HepG2 (cell line): ENCODE data around the gene LAMB3. TPM values are rescaled to one million over a fixed set of nuclear protein-coding genes. Genes with fewer than 3 reads are reported as not detected.
A peak's percentile ranks its signal among the peaks of the same experiment; 100 is the strongest.

ENCODE experiments used
- ATAC-seq: fragments of 200-7000 bp; cut with Tn5 transposase; 3 replicates; pipeline ENCODE4 v1.9.1; 2020; ENCODE audit warnings: mild to moderate bottlenecking, moderate library complexity
- BruUV-seq: library from RNA; stranded (reverse); fragments of 400-500 nt; replicated peaks from 2 replicates; lab custom pipeline; 2021; lab: Mats Ljungman, UMichigan
- CTCF ChIA-PET: fragments of 300-600 bp; formaldehyde crosslinking; extraction: SDS; loops from one replicate; lab custom pipeline; 2021; ENCODE audit warnings: low total read pairs, inconsistent platforms, low intra/inter-chr PET ratio; lab: Yijun Ruan, JAX
- POLR2A ChIA-PET: fragments of 350-600 bp; sonication (Branson Sonifier 250); formaldehyde crosslinking; loops from one replicate; lab custom pipeline; 2020; ENCODE audit warnings: antibody characterized with exemption, inconsistent platforms; lab: Yijun Ruan, JAX
- DNase-seq: peaks from one replicate; pipeline ENCODE4 v3.0.0-alpha.2; 2015; ENCODE audit warnings: low spot score
- FAIRE-seq: peaks from 3 replicates; lab custom pipeline; 2011; peaks lifted over from hg19 to GRCh38; lab: Jason Lieb, UNC
- H2AFZ ChIP-seq: one replicate; pipeline ENCODE4 v1.6.1; 2011; ENCODE audit warnings: low read length, inconsistent platforms
- H3K27ac ChIP-seq: fragments of 300-600 bp; 3 replicates; pipeline ENCODE4 v1.8.0; 2011; ENCODE audit warnings: mixed run types, mild to moderate bottlenecking, mixed read lengths, low read length, inconsistent platforms; ENCODE audit not compliant: insufficient read depth; ENCODE audit errors: extremely low read length
- H3K27me3 ChIP-seq, 2 experiments: fragments of 200-600 bp in 1 of 2; 2 replicates in 1 of 2; 3 replicates in 1 of 2; pipeline versions ENCODE4 v1.6.0 to v1.8.0; 2011; ENCODE audit warnings: low read length in 2 of 2, mild to moderate bottlenecking in 2 of 2, moderate library complexity in 2 of 2, inconsistent platforms in 1 of 2; ENCODE audit not compliant: insufficient read depth in 2 of 2, control insufficient read depth in 1 of 2
- H3K36me3 ChIP-seq, 2 experiments: fragments of 200-600 bp in 1 of 2; replicated peaks in 1 of 2; 2 replicates in 1 of 2; 3 replicates in 1 of 2; pipeline versions ENCODE4 v1.5.1 to v1.8.0; 2011; ENCODE audit warnings: low read length in 2 of 2, inconsistent platforms in 1 of 2; ENCODE audit not compliant: insufficient read depth in 2 of 2, control insufficient read depth in 1 of 2
- H3K4me1 ChIP-seq: 2 replicates; pipeline ENCODE4 v1.5.1; 2012; ENCODE audit warnings: low read length, inconsistent platforms; ENCODE audit not compliant: insufficient read depth
- H3K4me2 ChIP-seq: 2 replicates; pipeline ENCODE4 v1.6.0; 2011; ENCODE audit warnings: low read depth, low read length, inconsistent platforms
- H3K4me3 ChIP-seq, 3 experiments: fragments of 200-600 bp in 1 of 3; sonication (generic), shearing (Covaris generic) in 1 of 3; replicated peaks in 1 of 3; 2 replicates each; pipeline ENCODE4 v1.5.1; 2011 to 2016; ENCODE audit warnings: low read length in 3 of 3, inconsistent platforms in 2 of 3, low read depth in 2 of 3, mild to moderate bottlenecking in 2 of 3, control low read depth in 1 of 3, mixed read lengths in 1 of 3; ENCODE audit not compliant: insufficient read depth in 1 of 3
- H3K79me2 ChIP-seq: one replicate; pipeline ENCODE4 v1.6.1; 2011; ENCODE audit warnings: low read length, inconsistent platforms; ENCODE audit not compliant: insufficient read depth
- H3K9ac ChIP-seq: 2 replicates; pipeline ENCODE4 v1.6.0; 2011; ENCODE audit warnings: mild to moderate bottlenecking, low read depth, low read length, inconsistent platforms; ENCODE audit not compliant: insufficient read depth
- H3K9me3 ChIP-seq: 2 replicates; pipeline ENCODE4 v1.5.1; 2012; ENCODE audit warnings: mild to moderate bottlenecking, low read length
- H4K20me1 ChIP-seq: 2 replicates; pipeline ENCODE4 v1.6.0; 2011; ENCODE audit warnings: inconsistent platforms, mild to moderate bottlenecking, low read length, moderate library complexity; ENCODE audit not compliant: insufficient read depth
- FOSL2 ChIP-seq: sonication (generic); formaldehyde crosslinking; IDR thresholded peaks from 2 replicates; pipeline ENCODE4 v1.4.0; 2020; ENCODE audit warnings: missing genetic modification reagents
- REST ChIP-seq, 2 experiments: IDR thresholded peaks; 2 replicates each; pipeline ENCODE4 v1.6.1; 2011 to 2012; ENCODE audit warnings: low read length in 2 of 2, borderline replicate concordance in 1 of 2, low read depth in 1 of 2, mild to moderate bottlenecking in 1 of 2, moderate library complexity in 1 of 2
- ZNF451 ChIP-seq: sonication (generic); formaldehyde crosslinking; IDR thresholded peaks from 2 replicates; pipeline ENCODE4 v1.5.0; 2020; ENCODE audit warnings: mild to moderate bottlenecking, missing genetic modification reagents
- ZNF614 ChIP-seq: IDR thresholded peaks from 2 replicates; pipeline ENCODE4 v1.6.1; 2018; ENCODE audit warnings: missing biosample characterization, missing genetic modification reagents, inconsistent platforms, borderline replicate concordance
- WGBS: methylation state at CpG from one replicate; pipeline ENCODE4 v1.1.6; 2017; ENCODE audit warnings: low lambda C conversion rate; 5-methylcytosine and 5-hydroxymethylcytosine counted together
- in situ Hi-C: cut with HindIII; loops from 2 replicates; pipeline ENCODE4 v1.10.0; 2017; ENCODE audit warnings: low pct_unique_long_range_greater_than_20kb; ENCODE audit not compliant: extremely low pct_ligation_motif_present
- intact Hi-C: fragments of 100-400 bp; cut with micrococcal nuclease; formaldehyde crosslinking; loops from one replicate; pipeline ENCODE4 v1.10.0; 2022; ENCODE audit not compliant: unreplicated experiment
- polyA plus RNA-seq, 8 experiments: library from polyadenylated mRNA; depleted of rRNA in 3 of 8; stranded (reverse) in 7 of 8; unstranded in 1 of 8; fragments of >200 nt; fragmentation: Illumina TruSeq in 4 of 8; extraction: Trizol in 4 of 8; gene quantifications; 2 replicates each; pipeline versions ENCODE4 v1.2.1 to v1.2.3, GENCODE V29; 2011 to 2016; ENCODE audit warnings: low read depth in 4 of 8, missing spikeins in 1 of 8, mixed read lengths in 1 of 8; ENCODE audit not compliant: insufficient read depth in 1 of 8
- total RNA-seq, 5 experiments: library from RNA; depleted of rRNA; stranded (reverse); fragments of >200 nt; fragmentation: Illumina TruSeq; extraction: Trizol; gene quantifications; 2 replicates each; pipeline ENCODE4 v1.2.3, GENCODE V29; 2016; ENCODE audit warnings: low read depth in 1 of 5
- TF ChIP-seq, protein P1 (sequence below): sonication (generic); formaldehyde crosslinking; IDR thresholded peaks from 2 replicates; pipeline ENCODE4 v1.4.0; 2020; ENCODE audit warnings: missing genetic modification reagents

Gene LAMB3
- total and polyA plus RNA-seq, 2 of the 13 experiments (the other 11 are each of a cell fraction or from before 2014, with no cell fraction given) = 0.18 to 0.24 TPM

GRCh38 chr1:209652873-209653401, 712 bp upstream of the LAMB3 start (continued):
- TF ChIP-seq REST (IDR thresholded peaks at IDR 0.05; ENCODE audit: borderline replicate concordance in 1 of 2, low read depth in 1 of 2, low read length in 2 of 2) (0 out of 4 replicates have a peak, but pooled peaks of 1 of the 2 experiments have one; percentile 32), ZNF451 (CRISPR knock-in tag) (no peak)
- TF ChIP-seq, protein P1, sequence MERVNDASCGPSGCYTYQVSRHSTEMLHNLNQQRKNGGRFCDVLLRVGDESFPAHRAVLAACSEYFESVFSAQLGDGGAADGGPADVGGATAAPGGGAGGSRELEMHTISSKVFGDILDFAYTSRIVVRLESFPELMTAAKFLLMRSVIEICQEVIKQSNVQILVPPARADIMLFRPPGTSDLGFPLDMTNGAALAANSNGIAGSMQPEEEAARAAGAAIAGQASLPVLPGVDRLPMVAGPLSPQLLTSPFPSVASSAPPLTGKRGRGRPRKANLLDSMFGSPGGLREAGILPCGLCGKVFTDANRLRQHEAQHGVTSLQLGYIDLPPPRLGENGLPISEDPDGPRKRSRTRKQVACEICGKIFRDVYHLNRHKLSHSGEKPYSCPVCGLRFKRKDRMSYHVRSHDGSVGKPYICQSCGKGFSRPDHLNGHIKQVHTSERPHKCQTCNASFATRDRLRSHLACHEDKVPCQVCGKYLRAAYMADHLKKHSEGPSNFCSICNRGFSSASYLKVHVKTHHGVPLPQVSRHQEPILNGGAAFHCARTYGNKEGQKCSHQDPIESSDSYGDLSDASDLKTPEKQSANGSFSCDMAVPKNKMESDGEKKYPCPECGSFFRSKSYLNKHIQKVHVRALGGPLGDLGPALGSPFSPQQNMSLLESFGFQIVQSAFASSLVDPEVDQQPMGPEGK = peak; percentile 86

DNA sequence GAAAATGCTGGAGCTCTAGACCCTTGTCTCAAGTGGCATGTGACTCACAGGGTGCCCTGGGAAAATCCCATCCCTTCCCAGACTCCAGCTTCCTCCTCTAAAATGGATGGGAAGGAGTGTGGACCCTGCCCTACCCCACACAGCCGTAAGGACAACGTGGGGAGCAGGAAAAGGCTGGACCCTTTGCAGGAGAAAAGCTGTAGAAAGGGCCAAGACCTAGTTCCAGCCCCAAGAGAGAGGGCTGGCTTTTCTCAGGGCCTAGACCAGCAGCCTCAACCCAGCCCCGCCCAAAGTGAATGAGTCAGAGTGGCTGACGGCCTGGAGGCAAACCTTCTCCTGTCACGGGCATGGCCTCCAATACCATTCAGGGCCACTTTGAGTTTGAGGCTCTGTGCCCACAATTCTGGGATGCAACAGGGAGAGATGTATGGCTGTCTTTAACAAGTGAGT, 1.1 kb downstream of the LAMB3 start:
- Histone ChIP-seq H3K27me3 (peaks cover 2 to 6% of the 10 kb centered on the region in 2 experiments; a peak in 1 of 5 replicates), H3K36me3 (no peaks in the 10 kb centered on the region), H3K4me3 (no peak overlapping the region), H3K79me2 (no peaks in the 10 kb centered on the region), H3K27ac (no peak overlapping the region), H2AFZ (no peak overlapping the region), H3K9me3 (no peaks in the 10 kb centered on the region), H3K4me1 (peaks cover 32% of the 10 kb centered on the region), H3K4me2 (no peak overlapping the region), H4K20me1 (no peaks in the 10 kb centered on the region), H3K9ac (no peak overlapping the region)
- 21% methylated on average over 2 of the region's 5 CpGs for WGBS
- POLR2A ChIA-PET = no interaction called here
- CTCF ChIA-PET = no interaction called here
- BruUV-seq = no TSS peak
- intact Hi-C loops (no loop called here), in situ Hi-C loops (no loop called here)
- no peak for FAIRE-seq
- no peak for DNase-seq
- no peak for ATAC-seq
- TF ChIP-seq ZNF614 (CRISPR knock-in tag) (no peak), FOSL2 (CRISPR knock-in tag) (peak; percentile 74)
